ENCODE measurements around the gene GKAP1. TPM values are rescaled to one million over a fixed set of nuclear protein-coding genes. Genes with fewer than 3 reads are reported as not detected.

GKAP1 gene
- total RNA-seq, 1 experiment from 2014 or later, result 6.1 TPM

- no peaks in the 10 kb centered on the region; the same call in none of the 2 replicates for H3K27me3 Mint-ChIP-seq (ENCODE audit: low read depth)
- H3K36me3 Mint-ChIP-seq, result peaks cover 20% of the 10 kb centered on the region
- POLR2A ChIA-PET, result interaction anchor here (0.7 to 1.6 kb wide), 7 partner anchors 17 to 442 kb away, joined by 3 to 5 read pairs (median 3); partner anchors contain the start of genes IDNK and KIF27
- H3K27ac Mint-ChIP-seq, result peak overlapping the region; percentile 96
- H3K4me1 Mint-ChIP-seq, result peaks cover 23% of the 10 kb centered on the region
- H3K9me3 Mint-ChIP-seq, result peaks cover 6% of the 10 kb centered on the region
- CTCF ChIA-PET, result interaction anchor here (0.8 to 1.9 kb wide), 3 partner anchors 11 to 88 kb away, joined by 3 to 7 read pairs (median 5); no protein-coding TSS in a partner anchor
- ATAC-seq (peak; percentile 48), DNase-seq (ENCODE audit: low spot score) (peak; percentile 45)
- peak; percentile 97 for TF ChIP-seq GABPB1 (CRISPR knock-in tag; IDR thresholded peaks at IDR 0.05)
- TF ChIP-seq JAZF1 (CRISPR knock-in tag; IDR thresholded peaks at IDR 0.05), result no peak
- peak overlapping the region; percentile 90 for H3K4me3 Mint-ChIP-seq
Observed at GRCh38 chr9:83708515-83709158, 108.9 kb downstream of the GKAP1 start.

GRCh38 chr9:83707768-83708514 is 109.6 kb downstream of the GKAP1 start, which contains the start of gene UBQLN1:
Gene UBQLN1 (minus strand): TSS chr9:83707958. CDS start chr9:83707679, 279 bp downstream.
- ChIA-PET POLR2A (interaction anchor here (0.7 to 1.6 kb wide), 9 partner anchors 16 to 442 kb away, joined by 3 to 5 read pairs (median 3); partner anchors contain the start of genes HNRNPK, IDNK, KIF27 and RMI1), CTCF (interaction anchor here (0.8 to 1.9 kb wide), 4 partner anchors 10 to 374 kb away, joined by 3 to 7 read pairs (median 4); no protein-coding TSS in a partner anchor)
- H3K4me1 Mint-ChIP-seq, result peaks cover 25% of the 10 kb centered on the region
- H3K27ac Mint-ChIP-seq, result peak within 1 kb of the TSS; percentile 96
- H3K4me3 Mint-ChIP-seq, result peak within 1 kb of the TSS; percentile 90
- peaks cover 6% of the 10 kb centered on the region for H3K9me3 Mint-ChIP-seq
- DNase-seq (ENCODE audit: low spot score), result peak; percentile 87
- peaks cover 20% of the 10 kb centered on the region for H3K36me3 Mint-ChIP-seq
- peak; percentile 80 for ATAC-seq
- H3K27me3 Mint-ChIP-seq (ENCODE audit: low read depth), result no peaks in the 10 kb centered on the region; the same call in none of the 2 replicates
- TF ChIP-seq TEAD1 (CRISPR knock-in tag; IDR thresholded peaks at IDR 0.05) (peak; percentile 62), ZNF121 (CRISPR knock-in tag; IDR thresholded peaks at IDR 0.05) (no peak), PREB (CRISPR knock-in tag; IDR thresholded peaks at IDR 0.05; ENCODE audit: borderline replicate concordance) (no peak), E2F5 (CRISPR knock-in tag; IDR thresholded peaks at IDR 0.05) (0 out of 2 replicates have a peak, but pooled peaks have one; percentile 27), ZMAT4 (CRISPR knock-in tag; IDR thresholded peaks at IDR 0.05) (no peak), ZNF512 (CRISPR knock-in tag; IDR thresholded peaks at IDR 0.05; ENCODE audit: borderline replicate concordance) (no peak), HMGA2 (CRISPR knock-in tag; IDR thresholded peaks at IDR 0.05) (no peak), KAT7 (CRISPR knock-in tag; IDR thresholded peaks at IDR 0.05; ENCODE audit: borderline replicate concordance) (no peak), ATF6 (CRISPR knock-in tag; IDR thresholded peaks at IDR 0.05) (no peak), RORB (CRISPR knock-in tag; IDR thresholded peaks at IDR 0.05) (no peak), OVOL2 (CRISPR knock-in tag; IDR thresholded peaks at IDR 0.05; ENCODE audit: borderline replicate concordance) (no peak), AR (CRISPR knock-in tag; IDR thresholded peaks at IDR 0.05) (no peak; the same call in 1 of the 2 replicates), GABPB1 (CRISPR knock-in tag; IDR thresholded peaks at IDR 0.05) (0 out of 2 replicates have a peak, but pooled peaks have one; percentile 23), FOXJ3 (CRISPR knock-in tag; IDR thresholded peaks at IDR 0.05; ENCODE audit: borderline replicate concordance) (no peak), USF1 (CRISPR knock-in tag; IDR thresholded peaks at IDR 0.05) (0 out of 2 replicates have a peak, but pooled peaks have one; percentile 27), ETV6 (CRISPR knock-in tag; IDR thresholded peaks at IDR 0.05) (0 out of 2 replicates have a peak, but pooled peaks have one; percentile 20), FOXP4 (CRISPR knock-in tag; IDR thresholded peaks at IDR 0.05) (peak; percentile 51), NR3C1 (CRISPR knock-in tag; conservative IDR thresholded peaks at IDR 0.05; ENCODE audit: low read depth) (no peak)

Data from WTC11 (cell line).